ENCODE measurements around the gene C9orf85. TPM values are rescaled to one million over a fixed set of nuclear protein-coding genes. Genes with fewer than 3 reads are reported as not detected.

C9orf85 gene
- total RNA-seq, 2 experiments from 2014 or later = 7.6 to 8.9 TPM

GRCh38 chr9:71980266-71981190 lies 69.1 kb downstream of the C9orf85 start:
- Mint-ChIP-seq H3K9me3 (no peaks in the 10 kb centered on the region), H3K4me3 (no peak overlapping the region), H3K4me1 (ENCODE audit: low read depth) (no peaks in the 10 kb centered on the region), H3K27me3 (no peaks in the 10 kb centered on the region), H3K27ac (no peak overlapping the region), H3K36me3 (ENCODE audit: low read depth) (peaks cover 2% of the 10 kb centered on the region)
- no peak for TF ChIP-seq CTCF (IDR thresholded peaks at IDR 0.05)
- DNase-seq (no peak), ATAC-seq (no peak)
- POLR2A ChIA-PET = no interaction called here
- CTCF ChIA-PET = interaction anchor here (2.0 kb wide), 1 partner anchor 45 kb away, joined by 7 read pairs; no protein-coding TSS in a partner anchor
- intact Hi-C loops (cut with micrococcal nuclease) = no loop called here

- no peak for TF ChIP-seq CTCF (IDR thresholded peaks at IDR 0.05)
- intact Hi-C loops (cut with micrococcal nuclease) = no loop called here
- Mint-ChIP-seq H3K4me1 (ENCODE audit: low read depth) (no peaks in the 10 kb centered on the region), H3K9me3 (no peaks in the 10 kb centered on the region), H3K27ac (no peak overlapping the region), H3K4me3 (no peak overlapping the region), H3K36me3 (ENCODE audit: low read depth) (peaks cover 2% of the 10 kb centered on the region), H3K27me3 (no peaks in the 10 kb centered on the region)
- CTCF ChIA-PET = interaction anchor here (0.9 to 2.0 kb wide), 3 partner anchors 20 to 163 kb away, joined by 3 to 7 read pairs (median 3); no protein-coding TSS in a partner anchor
- DNase-seq (no peak), ATAC-seq (no peak)
- POLR2A ChIA-PET = interaction anchor here (0.7 kb wide), 1 partner anchor 277 kb away, joined by 3 read pairs; no protein-coding TSS in a partner anchor
Measured at GRCh38 chr9:71981944-71982343, 70.5 kb downstream of the C9orf85 start.

- ATAC-seq (no peak), DNase-seq (no peak)
- no peaks in the 10 kb centered on the region for H3K27me3 Mint-ChIP-seq
- H3K27ac Mint-ChIP-seq = no peak overlapping the region
- H3K36me3 Mint-ChIP-seq (ENCODE audit: low read depth) = peaks cover 2% of the 10 kb centered on the region
- intact Hi-C loops (cut with micrococcal nuclease) = no loop called here
- no peak for TF ChIP-seq CTCF (IDR thresholded peaks at IDR 0.05)
- ChIA-PET POLR2A (no interaction called here), CTCF (interaction anchor here (0.8 kb wide), 1 partner anchor 30 kb away, joined by 3 read pairs; no protein-coding TSS in a partner anchor)
- no peaks in the 10 kb centered on the region for H3K9me3 Mint-ChIP-seq
- no peak overlapping the region for H3K4me3 Mint-ChIP-seq
- no peaks in the 10 kb centered on the region for H3K4me1 Mint-ChIP-seq (ENCODE audit: low read depth)
Measured at GRCh38 chr9:71984403-71984802, 73.0 kb downstream of the C9orf85 start.

- TF ChIP-seq CTCF (IDR thresholded peaks at IDR 0.05) = no peak
- H3K9me3 Mint-ChIP-seq = no peaks in the 10 kb centered on the region
- H3K36me3 Mint-ChIP-seq (ENCODE audit: low read depth) = peaks cover 2% of the 10 kb centered on the region
- no peak overlapping the region for H3K4me3 Mint-ChIP-seq
- POLR2A ChIA-PET = no interaction called here
- H3K27ac Mint-ChIP-seq = no peak overlapping the region
- H3K4me1 Mint-ChIP-seq (ENCODE audit: low read depth) = no peaks in the 10 kb centered on the region
- ATAC-seq (no peak), DNase-seq (no peak)
- intact Hi-C loops (cut with micrococcal nuclease) = no loop called here
- no peaks in the 10 kb centered on the region for H3K27me3 Mint-ChIP-seq
- CTCF ChIA-PET = interaction anchor here (0.8 kb wide), 1 partner anchor 31 kb away, joined by 3 read pairs; no protein-coding TSS in a partner anchor
Measured at GRCh38 chr9:71984831-71985281, 73.4 kb downstream of the C9orf85 start.

- no peak for ATAC-seq
- no peaks in the 10 kb centered on the region for H3K9me3 Mint-ChIP-seq
- no peak for TF ChIP-seq CTCF (IDR thresholded peaks at IDR 0.05)
- POLR2A ChIA-PET = no interaction called here
- no peak overlapping the region for H3K4me3 Mint-ChIP-seq
- no peaks in the 10 kb centered on the region for H3K27me3 Mint-ChIP-seq
- H3K4me1 Mint-ChIP-seq (ENCODE audit: low read depth) = no peaks in the 10 kb centered on the region
- H3K36me3 Mint-ChIP-seq (ENCODE audit: low read depth) = peaks cover 2% of the 10 kb centered on the region
- intact Hi-C loops (cut with micrococcal nuclease) = no loop called here
- DNase-seq = no peak
- H3K27ac Mint-ChIP-seq = no peak overlapping the region
- CTCF ChIA-PET = no interaction called here
Measured at GRCh38 chr9:71985297-71985911, 74.0 kb downstream of the C9orf85 start.

All from activated CD8-positive, alpha-beta T cell treated with anti-CD3 and anti-CD28 coated beads for 36 hours (primary cell).